ENCODE data around the gene FAM110A.
"Not testable (repeated sequence)": the region's sequence is repeated elsewhere in the genome, so short reads cannot be mapped to it uniquely, and the experiment has no call there.

The FAM110A gene

GRCh38 chr20:878511-879307 is 45.2 kb downstream of the FAM110A start:
- DNase-seq = no peak

- no peak for DNase-seq
These were observed 46.1 kb downstream of the FAM110A start for GRCh38 chr20:879626-880025.

GRCh38 chr20:881051-881782 is 47.7 kb downstream of the FAM110A start:
- no peak for DNase-seq

- no peak for DNase-seq
These were observed 48.2 kb downstream of the FAM110A start for GRCh38 chr20:881783-882144.

- peak in 2 of 3 experiments; percentile 43 to 55 for DNase-seq
These were observed 51.8 kb downstream of the FAM110A start for GRCh38 chr20:884983-885952.

- no peak for DNase-seq
These were observed 53.6 kb downstream of the FAM110A start for GRCh38 chr20:887137-887536.

GRCh38 chr20:888057-888456 is 54.5 kb downstream of the FAM110A start:
- no peak for DNase-seq

- DNase-seq = no peak
These were observed 55.6 kb downstream of the FAM110A start for GRCh38 chr20:889106-889505.

- DNase-seq = no peak
These were observed 56.5 kb downstream of the FAM110A start for GRCh38 chr20:889932-890463.

GRCh38 chr20:890666-891057 is 57.1 kb downstream of the FAM110A start:
- no peak for DNase-seq

GRCh38 chr20:891058-891705 is 57.7 kb downstream of the FAM110A start:
- DNase-seq = no peak

- DNase-seq = no peak
These were observed 58.2 kb downstream of the FAM110A start for GRCh38 chr20:891706-892080.

- not testable (repeated sequence) for DNase-seq
These were observed 58.9 kb downstream of the FAM110A start for GRCh38 chr20:892371-892770.

Measured in NCI-H1417 (cell line).